ENCODE results near the gene SH3BGRL2.

DNA sequence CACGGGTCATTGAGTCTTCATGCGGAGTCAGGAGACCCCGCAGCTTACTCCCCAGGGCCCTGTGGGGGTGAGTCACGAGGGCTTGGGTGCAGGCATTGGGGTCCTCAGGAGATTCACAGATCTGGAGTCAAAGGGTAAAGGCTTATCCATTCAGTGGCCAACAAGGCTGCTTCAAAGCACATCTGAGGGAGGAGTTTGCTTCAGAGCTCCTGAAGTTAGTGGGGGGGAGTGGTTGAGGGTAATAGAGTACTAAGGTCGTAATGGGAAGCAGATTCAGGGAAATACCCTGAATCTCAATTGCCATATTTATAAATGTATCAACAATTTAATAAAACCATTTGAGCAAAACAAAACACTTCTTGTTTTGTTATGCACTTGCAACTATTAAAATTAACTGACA lies 37.3 kb downstream of the SH3BGRL2 start:
- TF ChIP-seq CTCF (IDR thresholded peaks at IDR 0.05) (no peak), POLR2A (IDR thresholded peaks at IDR 0.05) (no peak)
